Heart right ventricle (tissue), 16 donors: ENCODE measurements around the gene HMCN1. TPM values are rescaled to one million over a fixed set of nuclear protein-coding genes. Genes with fewer than 3 reads are reported as not detected.

Experiments used
- ATAC-seq, 8 donors: fragments of 200-7000 bp; cut with Tn5 transposase; one replicate each; pipeline ENCODE4 v1.9.1; 2020; ENCODE audit warnings: mild to moderate bottlenecking in 8 of 8, moderate library complexity in 8 of 8, moderate number of reproducible peaks in 1 of 8
- DNase-seq, 2 donors: peaks; one replicate each; pipeline ENCODE4 v3.0.0-alpha.2; 2020
- H3K27ac ChIP-seq, 10 donors: fragments of 200-600 bp; sonication (generic) in 2 of 10; one replicate each; pipeline versions ENCODE4 v1.5.0 to v1.8.0; 2020 to 2022; ENCODE audit warnings: mild to moderate bottlenecking in 3 of 10
- H3K27me3 ChIP-seq, 7 donors: fragments of 200-600 bp; one replicate each; pipeline ENCODE4 v1.8.0; 2021 to 2022; ENCODE audit warnings: mild to moderate bottlenecking in 2 of 7
- H3K36me3 ChIP-seq, 9 donors: fragments of 200-600 bp; sonication (generic) in 1 of 9; one replicate each; pipeline versions ENCODE4 v1.5.0 to v1.8.0; 2020 to 2022; ENCODE audit warnings: mild to moderate bottlenecking in 2 of 9
- H3K4me1 ChIP-seq, 9 donors: fragments of 200-600 bp; sonication (generic) in 1 of 9; one replicate each; pipeline versions ENCODE4 v1.5.0 to v1.8.0; 2020 to 2022; ENCODE audit warnings: mild to moderate bottlenecking in 4 of 9
- H3K4me3 ChIP-seq, 10 donors: fragments of 200-600 bp; sonication (generic) in 2 of 10; one replicate each; pipeline versions ENCODE4 v1.5.0 to v1.8.0; 2020 to 2022; ENCODE audit warnings: mild to moderate bottlenecking in 7 of 10, moderate library complexity in 2 of 10
- H3K9me3 ChIP-seq, 11 donors: fragments of 200-600 bp in 10 of 11; sonication (generic) in 2 of 11; one replicate each; pipeline versions ENCODE4 v1.5.0 to v1.8.0; 2013 to 2022; ENCODE audit warnings: mild to moderate bottlenecking in 2 of 11, control low read depth in 1 of 11, moderate library complexity in 1 of 11
- CTCF ChIP-seq, 9 donors: fragments of 200-600 bp; sonication (generic) in 2 of 9; IDR thresholded peaks; one replicate each; pipeline versions ENCODE4 v1.5.0 to v1.8.0; 2021 to 2022; ENCODE audit warnings: antibody characterized with exemption in 9 of 9, mild to moderate bottlenecking in 5 of 9, moderate library complexity in 1 of 9
- WGBS, 2 donors: extraction: QIAGEN DNeasy Blood & Tissue Kit; methylation state at CpG; one replicate each; pipeline ENCODE4 v1.1.7; 2013; ENCODE audit warnings: inconsistent platforms in 1 of 2; 5-methylcytosine and 5-hydroxymethylcytosine counted together
- intact Hi-C, 10 donors: fragments of 100-400 bp; cut with DNase I; formaldehyde crosslinking; loops; one replicate each; pipeline versions ENCODE4 v1.11.1 to v1.14.2; 2022
- polyA plus RNA-seq, 2 donors: library from polyadenylated mRNA; stranded (reverse); fragments of 200-250 nt; gene quantifications; one replicate each; pipeline ENCODE4 v1.2.3, GENCODE V29; 2013
- total RNA-seq, 10 donors: library from RNA; stranded (reverse); fragmentation: NEBNext Ultra II Directional in 3 of 10; extraction: Animal tissue kit (Norgen Biotek cat#: 25700) in 3 of 10; gene quantifications; one replicate each; pipeline versions ENCODE4 v1.2.1 to v1.2.4, GENCODE V29; 2021 to 2023
- donor health status: Arrhythmogenic right ventricular cardiomyopathy.
- donor health status: ischemic (EF 13 %, LVEDD 7.1; RV severe dilation, severe dysfunction).
- donor health status: healthy with polysubstance abuse.
- donor health status: DM: no; HTN: yes; CAD: no.
- donor health status: DM: no; HTN: no; CAD: no.
- donor health status: ischemic (EF 25% LVEDD 6.9; RV normal size, moderate dysfunction).
- donor health status: ischemic (EF 25% LVEDD 5.7; RV mildly dilated, moderate dysfunction).
- donor health status: healthy.
- donor health status: DM: yes; HTN: yes; CAD: no.
- donor health status: Ischemic cardiomyopathy.
- donor health status: ischemic (EF 35%, LVEDD 5.7; RV mildly dilated, moderate dysfunction).
- donor health status: nonischemic (EF 11% LVEDD 7.7; RV severe dilation, severe dysfunction).
- donor health status: DM: yes; HTN: yes; CAD: no.
- donor health status: PGD.
- donor health status: ischemic (EF 29% LVEDD 5.4; RV normal size, mild dysfunction).
- donor health status: nonischemic (EF 23%, LVEDD 6.1; RV moderate dilation, normal function).

Gene HMCN1
- total and polyA plus RNA-seq, 12 donors: 3.4 to 12.4 (median 6.2) TPM

DNA sequence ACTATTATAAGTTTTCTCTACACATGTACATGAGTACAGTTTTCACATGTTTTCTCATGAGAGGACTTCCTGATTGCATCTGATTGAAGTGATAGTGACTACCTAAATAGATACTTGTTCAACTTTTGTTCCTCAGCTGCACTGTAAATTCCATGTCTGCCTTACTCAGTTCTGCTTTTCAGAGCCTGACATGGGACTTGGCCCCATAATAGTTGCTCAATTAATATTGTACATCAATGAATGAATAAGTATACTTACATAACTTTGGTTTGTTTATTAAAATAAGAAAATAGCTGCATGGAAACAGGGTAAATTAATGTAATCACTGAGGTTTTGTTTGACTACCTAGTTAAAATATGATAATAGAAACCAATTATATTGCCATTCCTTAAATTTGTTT, 78.7 kb downstream of the HMCN1 start:
- H3K36me3 ChIP-seq: no peaks in the 10 kb centered on the region
- peaks cover 0 to 5% (median 0%) of the 10 kb centered on the region in 9 donors for H3K4me1 ChIP-seq
- no peaks in the 10 kb centered on the region for H3K27me3 ChIP-seq
- H3K4me3 ChIP-seq: no peak overlapping the region
- ATAC-seq (no peak), DNase-seq (no peak)
- no peak overlapping the region for H3K27ac ChIP-seq
- TF ChIP-seq CTCF (IDR thresholded peaks at IDR 0.05): no peak
- intact Hi-C loops: loop anchor here in 7 of 10 donors (2.0 to 10.0 kb wide), 3 partner anchors 78 to 400 kb away; partner anchors contain the start of gene HMCN1 (in 1 of the 7)
- H3K9me3 ChIP-seq: no peaks in the 10 kb centered on the region

DNA sequence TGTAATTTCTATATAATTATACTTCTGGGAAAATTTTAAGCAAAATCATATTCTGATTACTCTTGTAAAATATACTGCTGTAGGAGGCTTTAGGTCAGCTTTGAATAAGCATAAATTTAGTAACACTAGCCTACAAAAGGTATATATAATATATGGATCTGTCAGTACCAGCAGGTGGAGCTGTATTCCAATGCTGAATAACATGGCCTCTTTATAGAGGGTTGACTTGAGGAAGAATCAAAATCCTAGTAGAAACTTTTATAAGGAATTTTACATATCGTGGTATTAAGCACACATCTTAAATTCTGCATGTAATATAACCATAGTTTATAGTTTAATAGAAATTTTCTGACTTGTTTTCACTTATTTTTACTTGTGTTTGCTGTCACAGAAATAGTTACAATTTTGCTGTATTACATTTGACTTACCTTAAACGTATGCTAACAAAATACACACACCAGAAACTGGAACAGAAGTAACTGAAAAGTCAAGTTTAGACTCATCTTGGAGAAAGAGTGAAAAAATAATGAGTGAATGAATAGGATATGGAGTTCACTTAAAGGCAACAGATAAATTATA, 79.3 kb downstream of the HMCN1 start:
- H3K27ac ChIP-seq: no peak overlapping the region
- TF ChIP-seq CTCF (IDR thresholded peaks at IDR 0.05): peak in 8 of 9 donors; percentile 19 to 76 (median 56)
- no peak overlapping the region for H3K4me3 ChIP-seq
- WGBS, 2 donors: 71 to 72% methylated on average over 2 of the region's 2 CpGs
- no peaks in the 10 kb centered on the region for H3K27me3 ChIP-seq
- H3K36me3 ChIP-seq: no peaks in the 10 kb centered on the region
- H3K9me3 ChIP-seq: no peaks in the 10 kb centered on the region
- peaks cover 0 to 5% (median 0%) of the 10 kb centered on the region in 9 donors for H3K4me1 ChIP-seq
- intact Hi-C loops: loop anchor here in 7 of 10 donors (2.0 to 10.0 kb wide), 3 partner anchors 79 to 399 kb away; partner anchors contain the start of gene HMCN1 (in 1 of the 7)
- peak in 1 of 2 donors; percentile 13 for DNase-seq
- no peak for ATAC-seq

- Histone ChIP-seq H3K4me3 (no peak overlapping the region), H3K4me1 (peaks cover 0 to 8% (median 0%) of the 10 kb centered on the region in 9 donors), H3K36me3 (no peaks in the 10 kb centered on the region), H3K27me3 (no peaks in the 10 kb centered on the region), H3K9me3 (no peaks in the 10 kb centered on the region), H3K27ac (no peak overlapping the region)
- no peak for ATAC-seq
- TF ChIP-seq CTCF (IDR thresholded peaks at IDR 0.05): no peak
- 67 to 91% methylated on average over 1 of the region's 1 CpG for WGBS, 2 donors
- intact Hi-C loops: loop anchor here in 1 of 10 donors (10.0 kb wide), 1 partner anchor 82 kb away; the partner anchor contains the start of gene HMCN1
- no peak for DNase-seq
Measured at GRCh38 chr1:185816460-185816859, 82.3 kb downstream of the HMCN1 start.

GRCh38 chr1:185819798-185820197, 85.6 kb downstream of the HMCN1 start:
- intact Hi-C loops: loop anchor here in 2 of 10 donors (10.0 kb wide), 2 partner anchors 85 to 405 kb away; partner anchors contain the start of gene HMCN1 (in 1 of the 2)
- H3K27ac ChIP-seq: no peak overlapping the region
- H3K9me3 ChIP-seq: no peaks in the 10 kb centered on the region
- ATAC-seq (no peak), DNase-seq (no peak)
- TF ChIP-seq CTCF (IDR thresholded peaks at IDR 0.05): no peak
- no peak overlapping the region for H3K4me3 ChIP-seq
- H3K36me3 ChIP-seq: no peaks in the 10 kb centered on the region
- no peaks in the 10 kb centered on the region for H3K27me3 ChIP-seq
- H3K4me1 ChIP-seq: peaks cover 0 to 11% (median 0%) of the 10 kb centered on the region in 9 donors
